Stimulated activated naive CD8-positive, alpha-beta T cell treated with anti-CD3 and anti-CD28 coated beads, Interleukin-15, Interleukin-2, amounts not matched to agents 100 ng/mL and 50 ng/mL, for 24 hours (primary cell): ENCODE data around the gene DNAJB8.

Experiments used
- H3K27ac Mint-ChIP-seq: one replicate; pipeline ENCODE4 v1.8.0; 2021; ENCODE audit warnings: mild to moderate bottlenecking, mixed read lengths
- H3K27me3 Mint-ChIP-seq: one replicate; pipeline ENCODE4 v1.8.0; 2021; ENCODE audit warnings: mixed read lengths
- H3K36me3 Mint-ChIP-seq: one replicate; pipeline ENCODE4 v1.8.0; 2021; ENCODE audit warnings: low read depth, mixed read lengths
- H3K4me1 Mint-ChIP-seq: one replicate; pipeline ENCODE4 v1.8.0; 2021; ENCODE audit warnings: low read depth, mixed read lengths
- H3K4me3 Mint-ChIP-seq: one replicate; pipeline ENCODE4 v1.8.0; 2021; ENCODE audit warnings: mild to moderate bottlenecking, mixed read lengths
- H3K9me3 Mint-ChIP-seq: one replicate; pipeline ENCODE4 v1.8.0; 2021; ENCODE audit warnings: mixed read lengths

The DNAJB8 gene

GRCh38 chr3:128469556-128469955, 2.9 kb upstream of the DNAJB8 start:
- Mint-ChIP-seq H3K4me1 (peaks cover 8% of the 10 kb centered on the region), H3K4me3 (no peak overlapping the region), H3K27ac (no peak overlapping the region), H3K9me3 (no peaks in the 10 kb centered on the region), H3K27me3 (peaks cover 14% of the 10 kb centered on the region), H3K36me3 (no peaks in the 10 kb centered on the region)

DNA sequence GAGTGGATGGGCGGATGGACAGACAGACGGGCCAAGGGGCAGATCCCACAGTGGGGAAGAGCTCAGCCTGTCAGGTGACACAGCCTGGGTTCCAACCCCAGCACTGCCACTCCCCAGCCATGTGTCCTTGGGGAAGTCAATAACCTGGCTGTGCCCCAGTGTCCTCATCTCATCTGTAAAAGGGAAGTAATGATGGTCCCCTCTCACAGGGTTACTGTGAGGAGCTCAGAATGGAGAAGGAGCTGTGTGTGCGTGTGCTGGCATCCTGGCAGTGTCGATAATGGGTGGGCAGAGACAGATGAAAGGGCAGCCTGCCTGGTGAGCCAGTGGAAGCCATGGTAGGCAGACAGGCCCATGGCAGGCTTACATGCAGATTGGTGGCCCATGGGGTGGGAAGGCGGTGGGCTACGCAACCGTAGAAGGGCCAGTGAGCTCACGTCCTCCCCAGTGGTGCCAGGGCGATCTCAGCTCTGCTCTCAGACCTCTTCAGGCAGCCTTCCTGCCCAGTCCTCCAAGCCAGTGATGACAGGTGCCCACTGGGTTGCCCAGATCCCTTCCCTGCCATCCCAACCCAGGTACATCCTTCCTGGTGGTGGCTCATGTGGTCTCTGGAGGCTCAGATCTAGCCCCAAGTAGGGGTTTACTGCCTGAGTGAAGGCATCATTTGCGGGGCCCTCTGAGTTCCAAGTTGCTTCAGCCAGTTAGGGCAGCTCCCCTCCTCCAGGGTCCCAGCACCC, 2.3 kb upstream of the DNAJB8 start:
- Mint-ChIP-seq H3K4me3 (no peak overlapping the region), H3K27me3 (peaks cover 14% of the 10 kb centered on the region), H3K27ac (no peak overlapping the region), H3K4me1 (peaks cover 8% of the 10 kb centered on the region), H3K9me3 (no peaks in the 10 kb centered on the region), H3K36me3 (no peaks in the 10 kb centered on the region)

- Mint-ChIP-seq H3K27me3 (peaks cover 14% of the 10 kb centered on the region), H3K27ac (no peak overlapping the region), H3K36me3 (no peaks in the 10 kb centered on the region), H3K4me3 (no peak overlapping the region), H3K4me1 (peaks cover 8% of the 10 kb centered on the region), H3K9me3 (no peaks in the 10 kb centered on the region)
Measured at GRCh38 chr3:128468285-128468790, 1.6 kb upstream of the DNAJB8 start.

DNA sequence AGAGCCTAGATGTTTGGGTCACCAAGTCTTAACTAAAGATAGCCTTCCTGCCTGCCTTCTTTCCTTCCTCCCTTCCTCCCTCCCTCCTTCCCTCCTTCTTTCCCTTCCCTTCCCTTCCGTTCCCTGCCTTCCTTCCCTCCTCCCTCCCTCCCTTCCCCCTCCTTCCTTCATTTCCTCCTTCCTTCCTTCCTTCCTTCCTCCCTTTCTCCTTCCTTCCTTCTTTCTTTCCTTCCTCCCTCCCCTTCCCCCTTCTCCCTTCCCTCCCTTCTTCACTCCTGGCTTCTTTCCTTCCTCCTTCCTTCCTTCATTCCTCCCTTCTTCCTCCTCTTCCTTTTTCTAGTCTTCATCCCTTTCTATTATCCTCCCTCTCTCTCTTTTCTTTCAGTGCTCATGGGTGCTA, 2.0 kb downstream of the DNAJB8 start:
- H3K36me3 Mint-ChIP-seq = no peaks in the 10 kb centered on the region
- H3K9me3 Mint-ChIP-seq = no peaks in the 10 kb centered on the region

DNA sequence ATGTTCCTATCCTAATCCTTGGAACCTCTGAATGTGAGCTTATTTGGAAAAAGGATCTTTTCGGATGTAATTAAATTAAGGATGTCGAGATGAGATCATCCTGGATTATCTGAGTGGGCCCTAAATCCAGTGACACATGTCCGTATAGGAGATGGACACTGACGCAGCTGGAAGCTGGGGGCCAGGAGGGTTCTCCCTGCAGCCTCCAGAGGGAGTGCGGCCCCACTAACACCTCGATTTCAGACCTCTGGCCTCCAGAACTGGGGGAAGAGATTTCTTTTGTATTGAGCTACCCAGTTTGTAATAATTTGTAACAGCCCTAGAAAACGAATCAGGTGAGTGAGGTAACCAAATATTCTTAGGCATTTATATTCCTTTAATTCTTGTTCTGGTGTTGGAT, 2.5 kb downstream of the DNAJB8 start:
- no peak overlapping the region for H3K27ac Mint-ChIP-seq
- H3K36me3 Mint-ChIP-seq = no peaks in the 10 kb centered on the region
- H3K27me3 Mint-ChIP-seq = peaks cover 13% of the 10 kb centered on the region
- H3K4me3 Mint-ChIP-seq = no peak overlapping the region
- peaks cover 8% of the 10 kb centered on the region for H3K4me1 Mint-ChIP-seq
- H3K9me3 Mint-ChIP-seq = no peaks in the 10 kb centered on the region

More for the DNA sequence above, 2.0 kb downstream of the DNAJB8 start:
- Mint-ChIP-seq H3K27me3 (peaks cover 13% of the 10 kb centered on the region), H3K4me1 (peaks cover 8% of the 10 kb centered on the region), H3K27ac (no peak overlapping the region), H3K4me3 (no peak overlapping the region)

DNA sequence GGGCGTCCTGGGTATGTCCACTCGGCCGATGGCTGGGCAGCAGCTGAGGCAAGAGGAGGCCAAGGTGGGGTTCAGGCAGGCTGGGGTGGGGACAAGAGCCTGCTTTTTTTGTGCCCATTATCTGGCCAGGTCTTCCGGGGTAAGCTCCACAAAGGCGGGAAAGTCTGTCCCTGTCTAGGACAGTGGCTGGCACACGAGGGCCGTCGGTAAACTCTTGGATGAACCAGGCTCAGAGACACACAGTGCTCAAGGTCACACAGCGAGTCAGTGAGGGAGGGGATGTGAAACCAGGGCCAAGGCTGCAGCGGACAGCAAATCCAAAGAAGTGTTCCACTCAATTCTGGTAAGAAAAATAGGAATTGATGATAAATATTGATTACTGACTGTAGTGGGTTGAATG, 2.9 kb downstream of the DNAJB8 start:
- Mint-ChIP-seq H3K4me3 (no peak overlapping the region), H3K27ac (no peak overlapping the region), H3K36me3 (no peaks in the 10 kb centered on the region), H3K4me1 (peaks cover 8% of the 10 kb centered on the region), H3K27me3 (peaks cover 13% of the 10 kb centered on the region), H3K9me3 (no peaks in the 10 kb centered on the region)

DNA sequence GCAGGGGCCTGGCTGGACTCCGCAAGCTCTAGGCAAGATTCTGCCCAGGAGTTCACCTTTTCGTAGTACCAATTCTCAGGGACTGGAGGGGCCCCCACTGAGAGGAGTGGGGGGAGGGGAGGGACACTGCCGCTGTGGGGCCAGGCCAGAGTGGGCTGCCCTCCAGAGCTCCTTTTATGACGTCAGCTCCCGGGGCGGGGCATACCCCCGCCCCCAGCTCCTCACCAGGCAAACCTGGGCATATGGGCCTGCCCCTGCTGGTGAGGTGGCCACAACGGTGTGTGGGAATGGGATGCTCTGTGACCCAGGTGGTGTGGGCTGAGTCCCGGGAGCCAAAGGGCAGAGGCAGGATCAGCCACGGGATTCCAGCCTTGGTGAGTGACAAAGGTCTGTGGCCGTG, 3.3 kb downstream of the DNAJB8 start:
- Mint-ChIP-seq H3K9me3 (no peaks in the 10 kb centered on the region), H3K27ac (no peak overlapping the region), H3K4me1 (peaks cover 8% of the 10 kb centered on the region), H3K4me3 (no peak overlapping the region), H3K27me3 (peaks cover 13% of the 10 kb centered on the region), H3K36me3 (no peaks in the 10 kb centered on the region)

DNA sequence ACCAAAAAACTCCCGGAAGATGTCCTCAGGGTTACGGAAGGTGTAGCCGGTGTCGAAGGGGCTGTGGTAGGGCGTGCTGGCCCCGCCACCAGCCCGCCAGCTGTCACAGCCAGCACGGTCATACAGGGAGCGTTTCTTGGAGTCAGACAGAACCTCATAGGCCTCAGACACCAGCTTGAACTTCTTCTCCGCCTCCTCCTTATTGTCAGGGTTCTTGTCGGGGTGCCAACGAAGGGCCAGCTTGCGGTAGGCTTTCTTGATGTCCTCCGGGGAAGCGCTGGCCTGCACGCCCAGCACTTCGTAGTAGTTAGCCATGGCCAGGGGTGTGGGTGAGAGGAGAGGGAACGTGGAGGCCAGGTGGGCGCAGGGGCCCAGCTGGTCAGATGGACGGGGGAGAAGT, 3.8 kb downstream of the DNAJB8 start:
- Mint-ChIP-seq H3K4me1 (peaks cover 8% of the 10 kb centered on the region), H3K4me3 (no peak overlapping the region), H3K27ac (no peak overlapping the region), H3K36me3 (no peaks in the 10 kb centered on the region), H3K27me3 (peaks cover 13% of the 10 kb centered on the region), H3K9me3 (no peaks in the 10 kb centered on the region)

- H3K27me3 Mint-ChIP-seq = peaks cover 13% of the 10 kb centered on the region
- no peak overlapping the region for H3K27ac Mint-ChIP-seq
- no peak overlapping the region for H3K4me3 Mint-ChIP-seq
- peaks cover 7% of the 10 kb centered on the region for H3K4me1 Mint-ChIP-seq
- H3K36me3 Mint-ChIP-seq = no peaks in the 10 kb centered on the region
- H3K9me3 Mint-ChIP-seq = no peaks in the 10 kb centered on the region
Measured at GRCh38 chr3:128462341-128462910, 4.3 kb downstream of the DNAJB8 start.

DNA sequence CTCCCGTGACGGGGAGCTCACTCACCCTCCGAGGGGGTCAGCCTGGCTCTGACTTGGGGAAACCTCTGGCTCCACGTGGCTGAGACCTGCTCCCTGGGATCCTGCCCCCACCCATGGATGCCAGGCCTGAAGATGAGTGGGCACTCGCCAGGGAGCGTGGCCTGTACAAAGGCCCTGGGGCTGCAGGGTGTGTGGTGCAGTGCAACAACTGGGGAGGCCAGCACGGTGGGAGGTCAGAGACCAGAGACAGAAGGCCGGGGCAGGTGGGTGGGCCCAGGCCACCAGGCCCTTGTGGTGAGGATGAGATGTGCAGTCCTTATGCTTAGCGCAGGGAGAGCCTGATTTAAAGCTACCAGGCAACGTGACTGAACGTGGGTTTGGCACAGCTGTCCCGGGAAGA, 5.0 kb downstream of the DNAJB8 start:
- H3K9me3 Mint-ChIP-seq = no peaks in the 10 kb centered on the region
- no peaks in the 10 kb centered on the region for H3K36me3 Mint-ChIP-seq
- peaks cover under 1% of the 10 kb centered on the region for H3K4me1 Mint-ChIP-seq
- H3K4me3 Mint-ChIP-seq = no peak overlapping the region
- H3K27ac Mint-ChIP-seq = no peak overlapping the region
- H3K27me3 Mint-ChIP-seq = peaks cover 13% of the 10 kb centered on the region

- Mint-ChIP-seq H3K27ac (no peak overlapping the region), H3K4me1 (no peaks in the 10 kb centered on the region), H3K9me3 (no peaks in the 10 kb centered on the region), H3K36me3 (no peaks in the 10 kb centered on the region), H3K27me3 (peaks cover 17% of the 10 kb centered on the region), H3K4me3 (no peak overlapping the region)
Measured at GRCh38 chr3:128459461-128459820, 7.2 kb downstream of the DNAJB8 start.

- H3K27ac Mint-ChIP-seq = no peak overlapping the region
- no peaks in the 10 kb centered on the region for H3K4me1 Mint-ChIP-seq
- no peaks in the 10 kb centered on the region for H3K9me3 Mint-ChIP-seq
- H3K27me3 Mint-ChIP-seq = peaks cover 20% of the 10 kb centered on the region
- no peak overlapping the region for H3K4me3 Mint-ChIP-seq
- no peaks in the 10 kb centered on the region for H3K36me3 Mint-ChIP-seq
Measured at GRCh38 chr3:128458746-128459460, 7.8 kb downstream of the DNAJB8 start.

DNA sequence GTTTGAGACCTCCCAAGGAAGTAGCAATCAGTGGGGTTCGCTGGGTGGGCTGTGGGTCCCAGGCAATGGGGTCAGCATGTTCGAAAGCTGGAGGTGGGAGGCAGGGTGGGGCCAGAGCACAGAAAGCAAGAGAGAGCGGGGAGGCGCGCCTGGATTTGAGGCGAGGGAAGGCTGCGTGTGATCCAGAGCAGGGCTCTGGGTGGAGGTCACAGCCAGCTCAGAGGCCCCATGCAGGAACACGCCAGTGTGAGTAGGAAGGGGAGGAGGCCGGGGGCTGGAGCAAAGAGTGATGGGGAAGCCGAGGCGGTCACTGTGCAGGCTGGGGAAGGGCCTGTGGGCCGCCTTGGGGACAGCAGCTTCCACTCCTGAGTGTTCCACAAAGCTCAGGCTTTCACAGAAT, 8.8 kb downstream of the DNAJB8 start:
- Mint-ChIP-seq H3K4me3 (no peak overlapping the region), H3K4me1 (no peaks in the 10 kb centered on the region), H3K27me3 (peaks cover 22% of the 10 kb centered on the region), H3K27ac (no peak overlapping the region), H3K36me3 (no peaks in the 10 kb centered on the region), H3K9me3 (no peaks in the 10 kb centered on the region)

- Mint-ChIP-seq H3K4me3 (no peak overlapping the region), H3K36me3 (no peaks in the 10 kb centered on the region), H3K9me3 (no peaks in the 10 kb centered on the region), H3K4me1 (no peaks in the 10 kb centered on the region), H3K27me3 (peaks cover 24% of the 10 kb centered on the region), H3K27ac (no peak overlapping the region)
Measured at GRCh38 chr3:128456776-128457715, 9.6 kb downstream of the DNAJB8 start.
